Metanephros (tissue), 1 donor: Measurements from ENCODE around the gene TRABD2B. TPM values are rescaled to one million over a fixed set of nuclear protein-coding genes. Genes with fewer than 3 reads are reported as not detected.

ENCODE experiments used
- total RNA-seq: library from RNA; depleted of rRNA; stranded (reverse); fragments of >200 nt; gene quantifications from one replicate; pipeline ENCODE4 v1.2.3, GENCODE V29; 2014

Gene TRABD2B
- 6.4 TPM for total RNA-seq

GRCh38 chr1:47997289-47998200 lies at the start of gene TRABD2B:
TSS of gene TRABD2B (minus strand) at chr1:47997385.

Other genes with a start within 250 kb of the TRABD2B start
- gene SLC5A9, start 225.3 kb upstream of the TRABD2B start, total RNA-seq = 7.7 TPM